ENCODE data around the gene RUVBL2. TPM values are rescaled to one million over a fixed set of nuclear protein-coding genes. Genes with fewer than 3 reads are reported as not detected.
A peak's percentile ranks its signal among the peaks of the same experiment; 100 is the strongest.

Gene RUVBL2
- total RNA-seq, 1 experiment from 2014 or later = 130 TPM

GRCh38 chr19:49056101-49056901, 62.6 kb downstream of the RUVBL2 start:
- no peaks in the 10 kb centered on the region for H3K79me2 ChIP-seq (ENCODE audit: insufficient read depth, low read length)
- H3K23ac ChIP-seq (ENCODE audit: insufficient read length, low read depth, low read length) = no peak overlapping the region
- no peak overlapping the region for H3K27ac ChIP-seq (ENCODE audit: insufficient read length, low read depth, low read length)

More at GRCh38 chr19:49056101-49056901, 62.6 kb downstream of the RUVBL2 start:
- Mint-ChIP-seq H3K4me3 (peak overlapping the region; percentile 53 to 77), H3K27ac (no peak overlapping the region), H3K36me3 (ENCODE audit: insufficient read depth in 1 of 3, low read depth in 3 of 3) (no peaks in the 10 kb centered on the region; a peak in 1 of 7 replicates), H3K9me3 (peaks cover 0 to 2% of the 10 kb centered on the region in 2 experiments; a peak in 1 of 5 replicates), H3K27me3 (ENCODE audit: low read depth) (peaks cover 79% of the 10 kb centered on the region), H3K4me1 (peaks cover 18 to 30% of the 10 kb centered on the region in 2 experiments)
- Histone ChIP-seq H3K56ac (ENCODE audit: insufficient read length, low read depth, low read length) (no peak overlapping the region), H3K18ac (ENCODE audit: insufficient read length, low read depth, low read length) (no peak overlapping the region), H3K4me2 (ENCODE audit: insufficient read depth, insufficient read length, low read length) (peak overlapping the region; percentile 52), H3K4me1 (ENCODE audit: insufficient read depth, low read length) (no peaks in the 10 kb centered on the region), H2BK120ac (ENCODE audit: low read depth, low read length, poor library complexity, severe bottlenecking) (no peak overlapping the region), H4K8ac (replicated peaks; ENCODE audit: insufficient read length, low read depth, low read length) (no peak overlapping the region), H3K14ac (ENCODE audit: insufficient read depth, low read length) (no peak overlapping the region), H3K79me1 (ENCODE audit: insufficient read depth, low read depth, low read length, poor library complexity, severe bottlenecking) (no peaks in the 10 kb centered on the region), H3K9ac (ENCODE audit: extremely low read depth, insufficient read length, low read length) (no peak overlapping the region), H3K9me3 (ENCODE audit: control insufficient read depth, low read depth, low read length) (no peaks in the 10 kb centered on the region), H3T11ph (ENCODE audit: low read length) (no peak overlapping the region), H2BK20ac (ENCODE audit: low read depth, low read length, poor library complexity, severe bottlenecking) (no peak overlapping the region), H3K23me2 (ENCODE audit: insufficient read length, low read depth, low read length, poor library complexity, severe bottlenecking) (peaks cover 10% of the 10 kb centered on the region), H3K4ac (ENCODE audit: low read depth, low read length) (no peak overlapping the region), H2BK12ac (ENCODE audit: insufficient read length, low read depth, low read length) (no peak overlapping the region), H4K20me1 (ENCODE audit: control insufficient read depth, insufficient read depth, insufficient read length) (no peaks in the 10 kb centered on the region), H2AFZ (ENCODE audit: low read length) (no peak overlapping the region), H4K5ac (ENCODE audit: insufficient read length, low read depth, low read length) (no peak overlapping the region), H2BK15ac (ENCODE audit: low read depth, low read length) (no peak overlapping the region), H2BK5ac (ENCODE audit: insufficient read length, low read length) (no peak overlapping the region), H4K91ac (ENCODE audit: insufficient read length, low read depth, low read length) (no peak overlapping the region), H2AK5ac (ENCODE audit: insufficient read length, low read length) (no peak overlapping the region), H3K27me3 (ENCODE audit: insufficient read depth, low read length) (peaks cover 15% of the 10 kb centered on the region; the same call in 1 of the 2 replicates)
- TF ChIP-seq CTCF (conservative IDR thresholded peaks at IDR 0.05) = peak; percentile 45
- WGBS (ENCODE audit: extremely low coverage, insufficient read length, low lambda C conversion rate) = no CpG with 5 or more reads among the region's 63 CpGs
- peak; percentile 79 for DNase-seq

Measured in H9 (cell line).